GM21367 (cell line): ENCODE results near the gene KLF9.

Experiments used
- ATAC-seq: cut with Tn5 transposase; IDR thresholded peaks from one replicate; pipeline ENCODE4 v1.9.1; 2021; ENCODE audit not compliant: unreplicated experiment

Gene KLF9

GRCh38 chr9:70367305-70367930 lies 47.0 kb downstream of the KLF9 start:
- ATAC-seq: no peak

- ATAC-seq: no peak
These were observed 50.7 kb downstream of the KLF9 start for GRCh38 chr9:70363760-70364159.

GRCh38 chr9:70362952-70363351 lies 51.5 kb downstream of the KLF9 start:
- ATAC-seq: no peak

- no peak for ATAC-seq
These were observed 58.7 kb downstream of the KLF9 start for GRCh38 chr9:70355801-70356200.

- no peak for ATAC-seq
These were observed 61.7 kb downstream of the KLF9 start for GRCh38 chr9:70352802-70353201.

- no peak for ATAC-seq
These were observed 62.1 kb downstream of the KLF9 start for GRCh38 chr9:70352356-70352755.

- no peak for ATAC-seq
These were observed 67.4 kb downstream of the KLF9 start for GRCh38 chr9:70347046-70347445.

GRCh38 chr9:70340572-70340971 lies 73.9 kb downstream of the KLF9 start:
- no peak for ATAC-seq
